Activated naive CD8-positive, alpha-beta T cell treated with anti-CD3 and anti-CD28 coated beads, Interleukin-2, amount 10 ng/mL, durations not matched to agents 7 days and 5 days (primary cell): ENCODE measurements around the gene AKNAD1. TPM values are rescaled to one million over a fixed set of nuclear protein-coding genes. Genes with fewer than 3 reads are reported as not detected.

Experiments used
- ATAC-seq: fragments of 150-1000 bp; cut with Tn5 transposase; one replicate; pipeline ENCODE4 v1.10.0; 2021; ENCODE audit warnings: low read depth, moderate library complexity
- POLR2A ChIA-PET: fragments of 350-600 bp; sonication (Branson Sonifier 250); formaldehyde crosslinking; loops from one replicate; lab custom pipeline; 2021; ENCODE audit warnings: antibody characterized with exemption; lab: Charles Lee
- DNase-seq: peaks from one replicate; pipeline ENCODE4 v3.0.0; 2021
- H3K27ac Mint-ChIP-seq: one replicate; pipeline ENCODE4 v1.8.0; 2022; ENCODE audit warnings: mild to moderate bottlenecking, mixed read lengths
- H3K27me3 Mint-ChIP-seq: one replicate; pipeline ENCODE4 v1.8.0; 2022; ENCODE audit warnings: mild to moderate bottlenecking, moderate library complexity, mixed read lengths
- H3K36me3 Mint-ChIP-seq: one replicate; pipeline ENCODE4 v1.8.0; 2021; ENCODE audit warnings: mild to moderate bottlenecking, mixed read lengths
- H3K4me1 Mint-ChIP-seq: one replicate; pipeline ENCODE4 v1.8.0; 2021; ENCODE audit warnings: mixed read lengths
- H3K4me3 Mint-ChIP-seq: one replicate; pipeline ENCODE4 v1.8.0; 2022; ENCODE audit warnings: mild to moderate bottlenecking, moderate library complexity, mixed read lengths
- H3K9me3 Mint-ChIP-seq: one replicate; pipeline ENCODE4 v1.8.0; 2021; ENCODE audit warnings: mixed read lengths
- total RNA-seq, 2 experiments: library from RNA; stranded (reverse); gene quantifications; one replicate each; pipeline ENCODE4 v1.2.3, GENCODE V29; 2021

Gene AKNAD1
- total RNA-seq, 2 experiments from 2014 or later: not detected

GRCh38 chr1:108881369-108881768 is 24.5 kb upstream of the AKNAD1 start:
- POLR2A ChIA-PET: no interaction called here
- Mint-ChIP-seq H3K9me3 (no peaks in the 10 kb centered on the region), H3K36me3 (peaks cover 9% of the 10 kb centered on the region), H3K27ac (no peak overlapping the region), H3K27me3 (peaks cover 10% of the 10 kb centered on the region), H3K4me3 (no peak overlapping the region), H3K4me1 (peaks cover 12% of the 10 kb centered on the region)
- DNase-seq (no peak), ATAC-seq (no peak)

- DNase-seq (no peak), ATAC-seq (no peak)
- no peak overlapping the region for H3K4me3 Mint-ChIP-seq
- no peak overlapping the region for H3K27ac Mint-ChIP-seq
- H3K27me3 Mint-ChIP-seq: peaks cover 10% of the 10 kb centered on the region
- peaks cover 9% of the 10 kb centered on the region for H3K36me3 Mint-ChIP-seq
- H3K4me1 Mint-ChIP-seq: peaks cover 12% of the 10 kb centered on the region
- no peaks in the 10 kb centered on the region for H3K9me3 Mint-ChIP-seq
- POLR2A ChIA-PET: no interaction called here
Observed at GRCh38 chr1:108880850-108881249, 24.0 kb upstream of the AKNAD1 start.

- Mint-ChIP-seq H3K27ac (no peak overlapping the region), H3K27me3 (peaks cover 14% of the 10 kb centered on the region), H3K9me3 (no peaks in the 10 kb centered on the region), H3K4me1 (peaks cover 12% of the 10 kb centered on the region), H3K4me3 (peak overlapping the region; percentile 31), H3K36me3 (peaks cover 4% of the 10 kb centered on the region)
- no peak for ATAC-seq
- POLR2A ChIA-PET: no interaction called here
- no peak for DNase-seq
Observed at GRCh38 chr1:108878678-108879077, 21.8 kb upstream of the AKNAD1 start.

GRCh38 chr1:108878160-108878469 is 21.2 kb upstream of the AKNAD1 start:
- Mint-ChIP-seq H3K27ac (no peak overlapping the region), H3K4me1 (peaks cover 14% of the 10 kb centered on the region), H3K9me3 (no peaks in the 10 kb centered on the region), H3K36me3 (peaks cover 4% of the 10 kb centered on the region), H3K4me3 (peak overlapping the region; percentile 91), H3K27me3 (peaks cover 16% of the 10 kb centered on the region)
- DNase-seq (no peak), ATAC-seq (no peak)
- POLR2A ChIA-PET: no interaction called here

- POLR2A ChIA-PET: interaction anchor here (1.3 kb wide), 1 partner anchor 185 kb away, joined by 8 read pairs; the partner anchor contains the start of gene PRPF38B
- Mint-ChIP-seq H3K9me3 (no peaks in the 10 kb centered on the region), H3K36me3 (peaks cover 4% of the 10 kb centered on the region), H3K27ac (peak overlapping the region; percentile 82), H3K4me1 (peaks cover 14% of the 10 kb centered on the region), H3K4me3 (peak overlapping the region; percentile 91), H3K27me3 (peaks cover 16% of the 10 kb centered on the region)
- no peak for DNase-seq
- no peak for ATAC-seq
Observed at GRCh38 chr1:108877348-108878159, 20.7 kb upstream of the AKNAD1 start.

- no peaks in the 10 kb centered on the region for H3K36me3 Mint-ChIP-seq
- POLR2A ChIA-PET: no interaction called here
- no peak for DNase-seq
- peaks cover 2% of the 10 kb centered on the region for H3K4me1 Mint-ChIP-seq
- no peak for ATAC-seq
- H3K9me3 Mint-ChIP-seq: no peaks in the 10 kb centered on the region
- no peak overlapping the region for H3K4me3 Mint-ChIP-seq
- H3K27ac Mint-ChIP-seq: no peak overlapping the region
- peaks cover 43% of the 10 kb centered on the region for H3K27me3 Mint-ChIP-seq
Observed at GRCh38 chr1:108871050-108871724, 14.3 kb upstream of the AKNAD1 start.

GRCh38 chr1:108865316-108865910 is 8.5 kb upstream of the AKNAD1 start:
- Mint-ChIP-seq H3K27me3 (peaks cover 28% of the 10 kb centered on the region), H3K4me1 (peaks cover 2% of the 10 kb centered on the region), H3K9me3 (no peaks in the 10 kb centered on the region), H3K4me3 (no peak overlapping the region), H3K36me3 (no peaks in the 10 kb centered on the region), H3K27ac (no peak overlapping the region)
- POLR2A ChIA-PET: no interaction called here
- no peak for DNase-seq
- no peak for ATAC-seq

GRCh38 chr1:108863984-108864383 is 7.1 kb upstream of the AKNAD1 start:
- Mint-ChIP-seq H3K27me3 (peaks cover 26% of the 10 kb centered on the region), H3K4me1 (peaks cover 2% of the 10 kb centered on the region), H3K27ac (no peak overlapping the region), H3K4me3 (no peak overlapping the region), H3K9me3 (no peaks in the 10 kb centered on the region), H3K36me3 (no peaks in the 10 kb centered on the region)
- DNase-seq: no peak
- ATAC-seq: no peak
- POLR2A ChIA-PET: no interaction called here

- Mint-ChIP-seq H3K9me3 (no peaks in the 10 kb centered on the region), H3K27ac (no peak overlapping the region), H3K4me3 (no peak overlapping the region), H3K36me3 (no peaks in the 10 kb centered on the region), H3K27me3 (peaks cover 30% of the 10 kb centered on the region), H3K4me1 (peaks cover 5% of the 10 kb centered on the region)
- DNase-seq (no peak), ATAC-seq (no peak)
- POLR2A ChIA-PET: no interaction called here
Observed at GRCh38 chr1:108862698-108863477, 6.0 kb upstream of the AKNAD1 start.

- peaks cover 30% of the 10 kb centered on the region for H3K27me3 Mint-ChIP-seq
- ATAC-seq: no peak
- no peaks in the 10 kb centered on the region for H3K36me3 Mint-ChIP-seq
- H3K4me1 Mint-ChIP-seq: peaks cover 5% of the 10 kb centered on the region
- H3K9me3 Mint-ChIP-seq: no peaks in the 10 kb centered on the region
- no peak overlapping the region for H3K27ac Mint-ChIP-seq
- DNase-seq: no peak
- no peak overlapping the region for H3K4me3 Mint-ChIP-seq
- POLR2A ChIA-PET: no interaction called here
Observed at GRCh38 chr1:108862017-108862610, 5.2 kb upstream of the AKNAD1 start.

GRCh38 chr1:108861566-108861965 is 4.7 kb upstream of the AKNAD1 start:
- no peak overlapping the region for H3K27ac Mint-ChIP-seq
- H3K36me3 Mint-ChIP-seq: peaks cover under 1% of the 10 kb centered on the region
- DNase-seq: no peak
- no peak for ATAC-seq
- peaks cover 5% of the 10 kb centered on the region for H3K4me1 Mint-ChIP-seq
- POLR2A ChIA-PET: no interaction called here
- peaks cover 29% of the 10 kb centered on the region for H3K27me3 Mint-ChIP-seq
- no peak overlapping the region for H3K4me3 Mint-ChIP-seq
- H3K9me3 Mint-ChIP-seq: peaks cover under 1% of the 10 kb centered on the region

- ATAC-seq (no peak), DNase-seq (no peak)
- Mint-ChIP-seq H3K36me3 (peaks cover 2% of the 10 kb centered on the region), H3K4me1 (peaks cover 5% of the 10 kb centered on the region), H3K4me3 (no peak overlapping the region), H3K27me3 (peaks cover 35% of the 10 kb centered on the region), H3K9me3 (peaks cover 2% of the 10 kb centered on the region), H3K27ac (no peak overlapping the region)
- POLR2A ChIA-PET: no interaction called here
Observed at GRCh38 chr1:108860190-108860907, 3.5 kb upstream of the AKNAD1 start.
